GM12873 (cell line): Measurements from ENCODE around the gene CUL5.

ENCODE experiments used
- TF ChIP-seq, protein P1 (sequence below): IDR thresholded peaks from 2 replicates; pipeline ENCODE4 v1.5.1; 2012; ENCODE audit warnings: low read depth, mild to moderate bottlenecking, moderate library complexity, low read length, control low read depth; ENCODE audit not compliant: insufficient read depth; ENCODE audit errors: missing control alignments

Gene CUL5

DNA sequence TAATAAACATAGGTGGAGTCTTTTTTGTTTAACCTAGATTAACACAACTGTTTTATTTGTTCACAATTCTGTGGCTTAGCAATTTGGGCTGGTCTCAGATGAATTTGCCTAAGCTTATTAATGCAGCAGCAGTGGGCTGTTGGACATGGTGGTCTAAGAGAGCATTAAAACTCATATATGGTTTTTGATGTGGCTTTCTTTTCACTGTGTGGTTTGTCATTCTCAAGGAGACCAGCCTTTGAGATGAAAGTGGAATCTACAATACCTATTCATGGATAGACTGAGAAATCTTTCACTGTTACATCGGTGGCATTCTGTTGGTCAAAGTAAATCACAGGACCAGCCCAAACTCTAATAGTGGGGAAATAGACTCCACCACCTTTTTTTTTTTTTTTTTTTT is 39.6 kb downstream of the CUL5 start:
- TF ChIP-seq, protein P1, sequence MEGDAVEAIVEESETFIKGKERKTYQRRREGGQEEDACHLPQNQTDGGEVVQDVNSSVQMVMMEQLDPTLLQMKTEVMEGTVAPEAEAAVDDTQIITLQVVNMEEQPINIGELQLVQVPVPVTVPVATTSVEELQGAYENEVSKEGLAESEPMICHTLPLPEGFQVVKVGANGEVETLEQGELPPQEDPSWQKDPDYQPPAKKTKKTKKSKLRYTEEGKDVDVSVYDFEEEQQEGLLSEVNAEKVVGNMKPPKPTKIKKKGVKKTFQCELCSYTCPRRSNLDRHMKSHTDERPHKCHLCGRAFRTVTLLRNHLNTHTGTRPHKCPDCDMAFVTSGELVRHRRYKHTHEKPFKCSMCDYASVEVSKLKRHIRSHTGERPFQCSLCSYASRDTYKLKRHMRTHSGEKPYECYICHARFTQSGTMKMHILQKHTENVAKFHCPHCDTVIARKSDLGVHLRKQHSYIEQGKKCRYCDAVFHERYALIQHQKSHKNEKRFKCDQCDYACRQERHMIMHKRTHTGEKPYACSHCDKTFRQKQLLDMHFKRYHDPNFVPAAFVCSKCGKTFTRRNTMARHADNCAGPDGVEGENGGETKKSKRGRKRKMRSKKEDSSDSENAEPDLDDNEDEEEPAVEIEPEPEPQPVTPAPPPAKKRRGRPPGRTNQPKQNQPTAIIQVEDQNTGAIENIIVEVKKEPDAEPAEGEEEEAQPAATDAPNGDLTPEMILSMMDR = no peak

DNA sequence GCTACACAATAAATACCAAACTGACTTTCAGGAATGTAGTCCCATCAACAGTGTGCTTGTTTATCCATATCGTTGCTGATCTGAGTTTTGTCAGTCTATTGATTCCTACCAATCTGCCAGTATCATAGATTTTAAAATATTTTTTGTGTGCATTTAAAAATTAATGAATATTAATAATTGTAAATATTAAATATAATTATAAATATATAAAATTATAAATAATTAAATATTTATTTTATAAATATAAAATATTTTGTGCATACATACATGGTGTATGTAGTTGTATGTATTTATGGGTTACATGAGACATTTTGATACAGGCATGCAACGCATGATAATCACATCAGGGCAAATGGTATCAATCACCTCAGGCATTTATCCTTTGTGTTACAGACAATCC is 53.6 kb downstream of the CUL5 start:
- TF ChIP-seq, protein P1 = no peak

DNA sequence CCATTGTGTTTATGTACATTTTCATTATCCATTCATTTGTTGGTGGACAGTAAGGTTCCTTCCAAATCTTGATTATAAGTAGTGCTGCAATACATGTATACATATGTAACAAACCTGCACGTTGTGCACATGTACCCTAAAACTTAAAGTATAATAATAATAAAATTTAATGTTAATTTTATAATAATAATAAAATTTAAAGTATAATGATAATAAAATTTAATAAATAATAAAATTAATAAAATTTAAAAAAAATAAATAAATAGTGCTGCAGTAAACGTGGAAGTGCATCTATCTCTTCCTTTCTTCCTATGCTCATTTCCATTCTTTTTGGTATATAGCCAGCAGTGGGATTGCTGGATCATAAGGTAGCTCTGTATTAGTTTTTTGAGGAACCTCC is 54.7 kb downstream of the CUL5 start:
- TF ChIP-seq, protein P1 = no peak

DNA sequence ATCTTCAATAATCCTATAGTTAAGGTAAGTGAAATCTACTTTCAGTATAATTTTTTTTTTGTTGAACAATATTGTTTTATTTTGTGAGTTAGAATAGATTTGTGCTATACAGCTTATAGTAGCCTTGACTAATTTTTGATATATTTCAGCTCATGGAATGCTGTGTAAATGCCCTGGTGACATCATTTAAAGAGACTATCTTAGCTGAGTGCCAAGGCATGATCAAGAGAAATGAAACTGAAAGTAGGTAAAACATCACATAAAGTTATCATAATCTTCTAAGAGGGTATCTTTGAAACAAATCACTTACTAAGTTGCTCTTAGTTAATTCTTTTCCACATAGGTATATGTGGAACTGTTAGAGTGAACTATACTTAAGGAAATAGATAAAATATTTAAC is 61.2 kb downstream of the CUL5 start:
- TF ChIP-seq, protein P1 = no peak

DNA sequence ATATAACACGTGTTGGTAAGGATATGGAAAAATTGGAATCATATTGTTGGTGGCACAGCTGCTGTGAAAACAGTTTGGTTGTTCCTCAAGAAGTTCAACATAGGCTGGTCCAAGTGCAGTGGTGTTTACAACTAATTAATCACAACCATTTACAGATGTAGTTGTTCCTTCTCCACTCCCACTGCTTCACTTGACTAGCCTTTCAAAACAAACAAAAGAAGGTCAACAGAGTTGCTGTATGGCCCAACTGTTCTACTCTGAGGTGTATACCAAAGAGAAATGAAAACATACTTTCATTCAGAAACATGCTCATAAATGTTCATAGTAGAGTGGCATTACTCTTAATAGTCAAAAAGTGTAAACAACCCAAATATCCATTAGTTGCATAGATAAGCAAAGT is 76.1 kb downstream of the CUL5 start:
- TF ChIP-seq, protein P1 = no peak

DNA sequence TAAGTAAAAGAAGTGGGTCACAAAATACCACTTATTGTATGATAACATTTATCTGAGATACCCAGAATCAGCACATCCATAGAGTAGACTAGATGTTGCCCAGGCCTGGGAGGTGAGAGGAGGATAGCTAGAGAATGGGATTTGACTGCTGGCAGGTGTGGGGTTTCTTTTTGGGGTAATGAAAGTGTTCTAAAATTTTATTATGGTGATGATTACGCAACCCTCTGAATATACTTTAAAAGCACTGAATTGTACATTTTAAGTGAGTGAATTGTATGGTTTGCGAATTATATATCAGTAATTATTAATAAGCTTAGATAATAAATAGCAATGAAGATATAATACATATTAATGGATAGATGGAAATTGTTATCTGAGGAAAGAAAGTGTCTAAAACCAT is 77.0 kb downstream of the CUL5 start:
- TF ChIP-seq, protein P1 = no peak

DNA sequence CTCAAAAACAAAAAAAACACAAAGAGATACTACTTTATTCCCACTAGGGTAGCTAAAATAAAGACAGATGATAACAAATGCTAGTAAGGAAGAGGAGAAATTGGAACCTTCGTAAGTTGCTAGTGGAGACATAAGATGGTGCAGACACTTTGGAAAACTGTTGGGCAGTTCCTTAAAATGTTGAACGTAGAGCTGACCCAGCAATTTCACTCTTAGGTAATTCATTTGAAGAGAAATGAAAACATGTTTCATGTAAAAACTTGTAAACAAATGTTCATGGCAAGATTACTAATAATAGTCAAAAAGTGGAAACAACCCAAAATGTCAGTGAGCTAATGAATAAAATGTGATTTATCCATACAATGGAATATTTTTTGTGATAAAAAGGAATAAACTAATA is 83.4 kb downstream of the CUL5 start:
- TF ChIP-seq, protein P1 = no peak
